ENCODE data around the gene KRTAP20-1. TPM values are rescaled to one million over a fixed set of nuclear protein-coding genes. Genes with fewer than 3 reads are reported as not detected.

The KRTAP20-1 gene
- total and polyA plus RNA-seq, 12 donors: not detected

DNA sequence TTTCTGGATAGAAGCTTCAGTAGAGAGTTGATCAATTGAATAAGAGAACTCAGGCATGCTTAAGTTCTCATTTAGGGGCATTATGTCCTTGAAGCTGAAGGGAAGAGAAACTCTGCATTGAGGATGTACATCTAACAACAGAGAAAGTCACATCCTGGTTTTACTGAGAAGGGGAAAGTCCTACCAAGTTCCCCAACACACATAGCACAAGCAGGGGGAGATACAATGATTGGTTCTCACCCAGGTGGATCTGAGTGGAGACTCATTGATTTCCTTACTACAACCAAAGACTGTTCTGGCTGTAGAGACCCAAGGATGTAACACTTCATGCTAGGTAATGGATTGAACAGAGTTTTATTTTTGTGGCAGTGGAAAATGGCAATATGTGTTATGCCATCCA is 1.0 kb upstream of the KRTAP20-1 start:
- no peaks in the 10 kb centered on the region for H3K27me3 ChIP-seq
- TF ChIP-seq, protein P1, sequence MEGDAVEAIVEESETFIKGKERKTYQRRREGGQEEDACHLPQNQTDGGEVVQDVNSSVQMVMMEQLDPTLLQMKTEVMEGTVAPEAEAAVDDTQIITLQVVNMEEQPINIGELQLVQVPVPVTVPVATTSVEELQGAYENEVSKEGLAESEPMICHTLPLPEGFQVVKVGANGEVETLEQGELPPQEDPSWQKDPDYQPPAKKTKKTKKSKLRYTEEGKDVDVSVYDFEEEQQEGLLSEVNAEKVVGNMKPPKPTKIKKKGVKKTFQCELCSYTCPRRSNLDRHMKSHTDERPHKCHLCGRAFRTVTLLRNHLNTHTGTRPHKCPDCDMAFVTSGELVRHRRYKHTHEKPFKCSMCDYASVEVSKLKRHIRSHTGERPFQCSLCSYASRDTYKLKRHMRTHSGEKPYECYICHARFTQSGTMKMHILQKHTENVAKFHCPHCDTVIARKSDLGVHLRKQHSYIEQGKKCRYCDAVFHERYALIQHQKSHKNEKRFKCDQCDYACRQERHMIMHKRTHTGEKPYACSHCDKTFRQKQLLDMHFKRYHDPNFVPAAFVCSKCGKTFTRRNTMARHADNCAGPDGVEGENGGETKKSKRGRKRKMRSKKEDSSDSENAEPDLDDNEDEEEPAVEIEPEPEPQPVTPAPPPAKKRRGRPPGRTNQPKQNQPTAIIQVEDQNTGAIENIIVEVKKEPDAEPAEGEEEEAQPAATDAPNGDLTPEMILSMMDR (IDR thresholded peaks at IDR 0.05): no peak
- no peak for TF ChIP-seq POLR2A (IDR thresholded peaks at IDR 0.05)
- no peak overlapping the region for H3K4me3 ChIP-seq
- intact Hi-C loops (cut with DNase I): no loop called here
- H3K27ac ChIP-seq: no peak overlapping the region
- H3K36me3 ChIP-seq (replicated peaks in 1 of 2): no peaks in the 10 kb centered on the region
- H3K9me3 ChIP-seq (replicated peaks in 1 of 3): no peaks in the 10 kb centered on the region
- no peaks in the 10 kb centered on the region for H3K4me1 ChIP-seq (replicated peaks in 1 of 2)
- DNase-seq: no peak

DNA sequence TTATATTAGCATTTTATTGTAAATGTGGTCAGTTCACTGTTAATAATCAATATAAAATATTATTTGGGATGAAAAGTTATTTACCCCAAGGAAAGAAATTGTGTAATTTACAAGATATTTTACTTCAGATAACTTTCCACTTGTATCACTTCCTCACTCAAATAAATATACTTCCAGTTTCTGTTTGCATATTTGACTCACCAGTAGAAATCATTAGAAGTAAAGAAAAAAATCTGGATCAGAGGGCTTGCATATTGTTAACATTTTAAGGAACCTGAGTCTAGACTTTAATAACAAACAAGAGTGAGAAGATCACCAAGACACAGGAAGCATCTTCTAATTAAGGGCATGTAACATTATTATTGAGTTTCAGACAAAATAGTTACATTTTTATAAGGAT is 3.9 kb downstream of the KRTAP20-1 start:
- no peaks in the 10 kb centered on the region for H3K36me3 ChIP-seq (replicated peaks in 1 of 2)
- intact Hi-C loops (cut with DNase I): no loop called here
- no peak for DNase-seq
- no peaks in the 10 kb centered on the region for H3K4me1 ChIP-seq (replicated peaks in 1 of 2)
- H3K9me3 ChIP-seq (replicated peaks in 1 of 3): no peaks in the 10 kb centered on the region
- no peak overlapping the region for H3K4me3 ChIP-seq
- H3K27ac ChIP-seq: no peak overlapping the region
- H3K27me3 ChIP-seq: no peaks in the 10 kb centered on the region
- no peak for TF ChIP-seq POLR2A (IDR thresholded peaks at IDR 0.05)
- TF ChIP-seq, protein P1 (IDR thresholded peaks at IDR 0.05): no peak

DNA sequence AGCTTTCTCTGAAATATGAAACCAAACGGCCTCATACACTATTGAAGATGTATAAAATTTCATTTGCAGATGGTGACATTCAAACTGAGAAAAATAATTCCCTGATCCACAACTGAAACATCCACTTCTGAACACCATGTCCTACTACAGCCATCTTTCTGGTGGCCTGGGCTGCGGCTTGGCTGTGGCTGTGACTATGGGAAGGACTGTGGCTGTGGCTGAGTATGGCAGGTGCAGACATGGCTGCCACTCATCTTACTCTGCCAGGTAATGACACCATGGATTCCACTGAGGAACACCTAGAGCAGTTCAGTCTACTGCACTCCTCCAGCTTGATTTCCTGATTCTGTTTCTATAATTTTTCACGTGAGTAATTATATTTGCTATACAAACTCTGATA is 4.3 kb downstream of the KRTAP20-1 start, which contains the start of gene KRTAP20-4:
KRTAP20-4 (plus strand) TSS at position 106 of the 400 bp plus-strand sequence.
- no peaks in the 10 kb centered on the region for H3K4me1 ChIP-seq (replicated peaks in 1 of 2)
- H3K36me3 ChIP-seq (replicated peaks in 1 of 2): no peaks in the 10 kb centered on the region
- intact Hi-C loops (cut with DNase I): no loop called here
- H3K9me3 ChIP-seq (replicated peaks in 1 of 3): no peaks in the 10 kb centered on the region
- no peak within 1 kb of the TSS for H3K27ac ChIP-seq
- no peaks in the 10 kb centered on the region for H3K27me3 ChIP-seq
- H3K4me3 ChIP-seq: no peak within 1 kb of the TSS
- no peak for DNase-seq
- WGBS, 4 donors: 72 to 82% (median 78%) methylated on average over 3 of the region's 3 CpGs
- TF ChIP-seq, protein P1 (IDR thresholded peaks at IDR 0.05): no peak
- no peak for TF ChIP-seq POLR2A (IDR thresholded peaks at IDR 0.05)

- TF ChIP-seq POLR2A (IDR thresholded peaks at IDR 0.05): no peak
These were observed 7.1 kb downstream of the KRTAP20-1 start for GRCh38 chr21:30623362-30623761.

DNA sequence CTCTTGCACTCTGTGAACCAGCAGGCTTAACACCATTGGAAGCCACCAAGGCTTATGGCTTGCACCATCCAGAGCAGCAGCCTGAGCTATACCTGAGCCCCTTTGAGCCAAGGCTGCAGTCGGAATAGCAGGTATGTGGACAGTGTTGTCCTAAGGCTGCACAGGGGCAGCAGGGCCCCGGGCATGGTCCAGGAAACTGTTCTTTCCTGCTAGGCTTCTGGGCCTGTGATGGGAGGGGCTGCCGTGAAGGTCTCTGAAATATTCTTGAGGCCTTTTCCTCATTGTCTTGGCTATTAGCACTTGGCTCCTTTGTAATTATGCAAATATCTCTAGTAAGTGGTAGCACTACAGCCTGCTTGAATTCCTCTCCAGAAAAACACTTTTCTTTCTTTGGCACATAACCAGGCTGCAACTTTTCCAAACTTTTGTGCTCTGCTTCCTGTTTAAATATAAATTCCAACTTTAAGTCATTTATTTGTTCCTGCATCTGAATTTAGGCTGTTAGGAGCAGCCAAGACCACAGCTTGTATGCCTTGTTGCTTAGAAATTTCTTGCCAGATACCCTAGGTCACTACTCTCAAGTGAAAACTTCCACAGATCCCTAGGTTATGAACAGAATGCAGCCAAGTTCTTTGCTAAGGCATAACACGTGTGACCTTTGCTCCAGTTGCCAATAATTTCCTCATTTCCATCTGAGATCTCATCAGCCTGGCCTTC is 9.4 kb downstream of the KRTAP20-1 start:
- H3K36me3 ChIP-seq (replicated peaks in 1 of 2): no peaks in the 10 kb centered on the region
- H3K9me3 ChIP-seq (replicated peaks in 1 of 3): no peaks in the 10 kb centered on the region
- TF ChIP-seq, protein P1 (IDR thresholded peaks at IDR 0.05): no peak
- no peak for TF ChIP-seq POLR2A (IDR thresholded peaks at IDR 0.05)
- H3K27me3 ChIP-seq: no peaks in the 10 kb centered on the region
- DNase-seq: no peak
- H3K4me1 ChIP-seq (replicated peaks in 1 of 2): no peaks in the 10 kb centered on the region
- H3K4me3 ChIP-seq: no peak overlapping the region
- no peak overlapping the region for H3K27ac ChIP-seq
- WGBS, 4 donors: 66 to 89% (median 71%) methylated on average over 4 of the region's 4 CpGs
- intact Hi-C loops (cut with DNase I): no loop called here

More at GRCh38 chr21:30623362-30623761, 7.1 kb downstream of the KRTAP20-1 start:
- Histone ChIP-seq H3K27me3 (no peaks in the 10 kb centered on the region), H3K27ac (no peak overlapping the region), H3K9me3 (replicated peaks in 1 of 3) (no peaks in the 10 kb centered on the region), H3K36me3 (replicated peaks in 1 of 2) (no peaks in the 10 kb centered on the region), H3K4me3 (no peak overlapping the region), H3K4me1 (replicated peaks in 1 of 2) (no peaks in the 10 kb centered on the region)
- DNase-seq: no peak
- intact Hi-C loops (cut with DNase I): no loop called here
- 63 to 89% (median 78%) methylated on average over 3 of the region's 3 CpGs for WGBS, 4 donors

Data from adrenal gland (tissue), 12 donors.